ENCODE measurements around the gene INTS11. TPM values are rescaled to one million over a fixed set of nuclear protein-coding genes. Genes with fewer than 3 reads are reported as not detected.
A peak's percentile ranks its signal among the peaks of the same experiment; 100 is the strongest.

The INTS11 gene
- total RNA-seq, 1 experiment from 2014 or later = 48.4 TPM

GRCh38 chr1:1357871-1358432 is 33.5 kb upstream of the INTS11 start:
- DNase-seq (ENCODE audit: low spot score) = no peak

DNA sequence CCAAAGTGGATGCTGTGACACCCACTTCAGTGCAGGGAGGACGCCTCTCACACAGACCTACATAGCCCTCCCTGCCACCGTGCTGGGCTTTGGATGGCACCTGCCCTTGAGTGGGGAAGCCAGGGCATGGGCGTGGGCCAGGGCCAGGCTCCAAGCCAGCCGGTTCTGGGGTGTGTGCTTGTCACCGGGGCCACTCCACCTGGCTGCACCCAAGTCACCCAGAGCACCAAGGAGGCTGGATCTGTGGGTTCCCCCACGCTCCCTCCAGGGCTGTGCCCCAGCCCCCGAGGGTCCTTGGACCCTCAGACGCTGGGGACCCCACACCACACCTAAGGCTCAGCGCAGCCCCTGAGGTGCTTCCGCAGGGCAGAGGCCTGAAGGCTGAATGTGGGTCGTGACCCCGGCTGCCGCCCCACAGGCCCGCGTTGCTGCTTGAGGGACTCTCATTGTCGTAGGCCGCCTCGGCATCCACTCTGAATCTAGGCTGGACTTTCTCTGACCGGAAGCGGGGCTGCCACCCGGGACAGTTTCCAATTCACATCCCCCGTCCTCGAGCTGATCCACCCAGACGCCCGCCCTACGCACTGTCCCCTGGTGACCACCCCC is 32.4 kb upstream of the INTS11 start:
- DNase-seq (ENCODE audit: low spot score) = no peak

DNA sequence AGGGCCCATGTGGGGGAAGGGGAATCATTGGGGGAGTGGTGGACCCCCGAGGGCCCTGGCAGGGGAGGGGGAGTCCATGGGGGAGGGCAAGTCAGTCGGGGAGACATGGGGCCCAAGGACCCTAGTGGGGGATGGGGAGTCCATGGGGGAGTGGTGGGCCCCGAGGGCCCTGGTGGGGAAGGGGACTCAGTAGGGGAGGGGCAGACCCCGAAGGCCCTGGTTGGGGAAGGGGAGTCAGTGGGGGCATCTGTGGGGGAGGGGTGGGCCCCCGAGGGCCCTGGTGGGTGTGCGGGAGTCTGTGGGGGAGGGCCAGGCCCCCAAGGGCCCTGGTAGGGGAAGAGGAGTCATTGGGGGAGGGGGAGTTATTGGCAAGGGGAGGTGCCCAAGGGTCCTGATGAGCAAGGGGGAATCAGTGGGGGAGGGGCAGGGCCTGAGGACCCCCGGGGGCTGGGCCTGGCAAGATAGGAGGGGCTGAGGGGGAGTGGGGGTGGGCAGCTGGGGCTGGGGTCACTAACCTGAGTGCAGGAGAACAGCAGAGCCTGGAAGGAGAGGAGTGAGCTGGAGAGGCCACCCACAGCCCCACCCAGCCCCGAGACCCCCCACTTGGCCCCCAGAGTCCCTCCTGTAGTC is 31.8 kb upstream of the INTS11 start:
- DNase-seq (ENCODE audit: low spot score) = no peak

GRCh38 chr1:1355416-1355815 is 31.0 kb upstream of the INTS11 start:
- no peak for DNase-seq (ENCODE audit: low spot score)

- no peak for DNase-seq (ENCODE audit: low spot score)
These were observed 30.1 kb upstream of the INTS11 start for GRCh38 chr1:1354271-1355247.

- no peak for DNase-seq (ENCODE audit: low spot score)
These were observed 29.1 kb upstream of the INTS11 start for GRCh38 chr1:1353389-1354151.

- DNase-seq (ENCODE audit: low spot score) = no peak
These were observed 28.4 kb upstream of the INTS11 start for GRCh38 chr1:1352786-1353388.

DNA sequence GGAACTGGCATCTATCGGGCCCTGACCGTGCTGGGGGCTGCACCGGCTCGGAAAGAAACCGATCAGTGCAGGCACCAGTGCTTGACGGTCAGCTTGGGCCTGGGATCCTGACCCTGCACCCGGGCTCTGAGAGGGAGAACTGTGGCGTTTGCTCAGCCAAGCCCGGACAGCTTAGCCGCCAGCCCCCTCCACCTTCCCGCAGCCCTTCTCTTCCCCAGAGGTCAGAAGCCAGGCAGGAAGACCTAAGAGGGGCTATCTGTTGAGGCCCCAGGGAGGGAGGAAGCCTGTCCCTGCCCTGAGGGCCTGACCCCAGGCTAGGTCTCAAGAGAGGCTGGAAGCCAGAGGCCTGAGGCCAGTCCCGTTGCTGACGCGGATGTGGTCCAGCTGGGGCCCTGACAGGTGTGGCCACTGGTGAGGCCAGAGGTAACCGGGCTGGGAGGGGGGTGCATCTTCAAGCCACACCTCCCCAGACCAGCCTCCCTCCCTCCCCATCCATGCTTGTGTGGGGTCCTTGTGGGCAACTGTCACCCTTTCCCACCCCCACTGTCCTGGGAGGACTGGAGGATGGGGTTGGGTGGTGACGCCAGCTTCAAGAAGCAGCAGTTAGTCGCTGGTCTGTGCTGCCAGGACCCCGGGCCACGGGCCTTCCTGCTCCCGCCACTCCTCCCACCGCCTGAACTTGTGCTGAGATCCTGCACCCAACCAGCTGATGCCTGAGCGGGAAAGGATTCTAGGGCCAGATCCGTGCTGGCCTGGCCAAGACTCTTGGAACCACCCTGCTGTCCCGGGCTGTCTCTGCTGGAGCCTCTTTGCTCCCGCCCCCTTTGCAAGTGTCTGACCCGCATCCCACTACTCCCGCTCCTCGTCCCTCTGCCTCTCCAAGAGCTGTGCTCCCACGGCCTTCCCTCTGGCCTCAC is 27.3 kb upstream of the INTS11 start:
- DNase-seq (ENCODE audit: low spot score) = no peak

DNA sequence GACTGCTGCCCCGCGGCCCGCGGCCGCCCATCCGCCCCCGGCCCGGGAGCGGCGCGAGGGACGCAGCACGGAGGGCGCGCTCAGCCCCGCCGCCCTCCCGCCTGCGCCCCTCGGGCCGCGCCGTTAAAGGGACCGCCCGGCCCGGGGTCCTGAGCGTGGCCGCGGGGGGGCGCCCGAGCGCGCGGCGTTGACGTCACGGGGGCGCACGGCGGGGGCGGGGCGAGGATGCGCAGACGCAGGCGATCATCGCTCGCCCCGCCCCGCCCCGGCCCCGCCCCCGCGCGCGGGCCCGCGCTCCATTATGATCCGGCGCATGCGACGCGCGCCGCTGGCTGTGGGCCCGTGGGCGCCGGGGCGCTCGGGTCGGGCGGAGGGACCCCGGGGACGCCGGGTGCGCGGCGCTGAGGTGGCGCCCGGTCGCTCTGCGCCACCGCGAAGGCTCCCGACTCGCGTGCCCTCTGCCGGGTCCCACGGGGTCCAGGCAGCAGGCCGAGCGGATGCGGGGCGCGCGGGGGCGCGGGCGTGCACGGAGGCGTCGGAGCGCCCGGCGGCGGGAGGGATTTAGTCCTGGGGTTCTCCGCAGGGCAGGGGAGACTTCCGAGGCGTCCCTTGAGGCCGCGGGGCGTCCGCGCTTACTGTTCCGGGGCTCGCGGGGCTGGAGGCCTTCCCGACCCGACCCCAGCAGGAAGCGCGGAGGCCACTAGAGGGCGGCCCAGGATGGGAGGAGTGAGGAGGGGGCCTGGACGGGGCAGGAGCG is 25.0 kb upstream of the INTS11 start, which contains the start of gene DVL1:
Gene DVL1 (minus strand): TSS at position 163 of the 757 bp plus-strand sequence. CDS start 353 bp downstream, outside the sequence.
- no peak for DNase-seq (ENCODE audit: low spot score)

DNA sequence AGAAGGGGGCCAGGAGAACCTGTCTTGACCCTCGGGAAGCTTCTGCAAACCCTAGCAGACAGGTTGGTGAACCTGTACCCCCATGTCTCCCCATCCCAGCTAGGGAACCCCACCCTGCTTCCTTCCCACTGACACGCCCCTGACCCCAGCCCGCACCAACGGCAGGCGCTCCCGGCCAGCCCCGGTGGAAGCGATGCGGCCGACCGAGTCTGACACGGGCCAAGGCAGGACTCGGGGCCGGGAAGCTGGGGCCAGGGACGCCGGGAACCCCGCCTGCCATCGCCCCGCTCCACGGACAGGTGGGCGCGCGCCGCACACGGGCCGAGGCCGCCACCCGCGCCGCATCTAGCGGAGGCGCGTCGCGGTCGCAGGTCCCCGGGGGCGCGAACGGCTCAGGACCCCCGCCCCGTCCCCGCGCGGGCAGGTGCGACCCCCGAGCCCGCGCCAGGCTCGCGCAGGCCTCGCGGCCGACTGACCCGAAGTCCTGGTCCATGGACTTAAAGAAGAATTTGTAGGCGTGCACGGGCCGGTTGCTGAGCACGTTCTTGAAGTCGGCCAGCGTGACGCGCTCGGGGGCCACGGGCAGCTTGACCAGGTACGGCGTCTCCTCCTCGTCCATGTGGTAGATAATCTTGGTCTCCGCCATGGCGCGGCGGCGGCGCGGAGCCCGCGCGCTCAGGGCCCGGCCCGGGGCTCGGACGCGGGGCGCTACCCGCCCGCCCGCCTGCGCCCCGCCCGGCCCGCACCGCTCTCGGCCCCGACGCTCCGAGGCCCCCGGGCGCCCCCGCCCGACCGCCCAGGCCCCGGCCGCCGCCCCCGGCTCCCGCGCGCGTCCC is 24.2 kb upstream of the INTS11 start:
- DNase-seq (ENCODE audit: low spot score) = no peak

- no peak for DNase-seq (ENCODE audit: low spot score)
These were observed 23.4 kb upstream of the INTS11 start for GRCh38 chr1:1347663-1348419.

DNA sequence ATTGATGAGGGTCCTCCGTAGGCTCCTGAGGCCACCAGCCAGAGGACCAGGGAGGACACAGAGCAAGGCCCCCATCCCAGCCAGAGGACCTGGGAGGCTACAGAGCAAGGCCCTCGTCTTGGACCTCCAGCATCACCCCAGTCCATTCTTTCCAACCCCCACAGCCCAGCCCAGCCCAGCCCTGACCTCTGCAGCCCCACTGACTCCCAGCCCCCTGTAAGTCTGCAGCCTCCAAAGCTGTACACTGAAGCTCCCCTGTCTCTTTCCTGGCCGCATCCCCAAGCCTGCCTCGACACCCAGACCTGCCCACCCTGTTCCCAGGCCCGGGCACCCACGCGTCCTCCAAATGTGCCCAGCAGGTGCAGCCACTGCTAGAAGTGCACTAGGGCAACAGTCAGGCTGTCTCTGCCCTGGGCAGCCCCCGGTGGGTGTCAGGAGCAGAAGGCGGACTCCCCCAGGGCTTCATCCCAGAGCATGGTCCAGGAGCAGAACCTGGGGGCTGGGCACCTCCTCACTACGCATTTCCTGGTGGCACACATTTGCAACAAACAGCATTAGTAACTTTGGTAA is 22.7 kb upstream of the INTS11 start:
- DNase-seq (ENCODE audit: low spot score) = no peak

- no peak for DNase-seq (ENCODE audit: low spot score)
These were observed 22.0 kb upstream of the INTS11 start for GRCh38 chr1:1346501-1346890.

GRCh38 chr1:1345860-1346500 is 21.5 kb upstream of the INTS11 start:
- no peak for DNase-seq (ENCODE audit: low spot score)

DNA sequence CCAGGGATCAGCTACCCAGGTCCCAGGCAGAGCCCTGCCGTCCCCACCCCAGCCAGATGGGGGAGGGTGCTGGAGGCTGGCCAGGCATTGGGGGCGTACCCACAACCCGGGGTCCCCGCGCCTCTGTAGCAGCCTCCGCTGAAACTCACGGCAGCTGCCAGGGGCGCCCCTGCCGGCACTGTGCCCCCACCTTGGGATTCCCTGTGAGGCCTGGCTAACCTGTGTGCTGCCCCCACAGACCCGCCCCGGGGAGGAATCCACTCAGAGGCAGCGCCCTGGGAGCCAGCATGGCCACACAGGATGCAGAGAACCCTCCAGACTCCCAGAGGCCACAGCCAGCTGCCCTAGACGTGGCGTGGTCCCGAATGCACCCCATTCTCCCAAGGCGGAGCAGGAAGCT is 20.9 kb upstream of the INTS11 start:
- no peak for DNase-seq (ENCODE audit: low spot score)

- DNase-seq (ENCODE audit: low spot score) = peak; percentile 91
These were observed 20.3 kb upstream of the INTS11 start for GRCh38 chr1:1344655-1345361.

All from A172 (cell line).